HG03378 (cell line): ENCODE data around the gene GABBR2.

ENCODE experiments used
- ATAC-seq: cut with Tn5 transposase; IDR thresholded peaks from one replicate; pipeline ENCODE4 v1.9.1; 2021; ENCODE audit warnings: mild to moderate bottlenecking, moderate library complexity; ENCODE audit not compliant: unreplicated experiment

The GABBR2 gene

DNA sequence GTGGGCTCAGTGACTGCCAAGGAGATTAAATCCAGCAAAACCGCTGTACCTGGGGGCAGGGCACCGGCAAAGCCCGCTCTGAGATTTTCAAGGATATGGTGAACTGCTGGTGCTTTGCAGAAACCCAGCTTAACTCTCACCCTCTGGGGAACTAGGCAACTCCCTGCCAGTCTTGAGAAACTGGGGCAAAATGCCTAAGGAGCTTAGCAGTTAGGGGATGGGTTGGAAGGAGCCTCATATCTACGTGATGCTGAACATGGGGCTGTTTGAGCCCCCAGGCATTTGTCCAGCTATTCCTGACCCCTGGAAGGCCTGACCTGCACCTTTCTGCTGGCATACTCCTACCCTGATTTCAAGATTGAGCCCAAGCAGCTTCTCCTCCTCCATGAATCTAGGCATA lies 344.6 kb downstream of the GABBR2 start:
- no peak for ATAC-seq

DNA sequence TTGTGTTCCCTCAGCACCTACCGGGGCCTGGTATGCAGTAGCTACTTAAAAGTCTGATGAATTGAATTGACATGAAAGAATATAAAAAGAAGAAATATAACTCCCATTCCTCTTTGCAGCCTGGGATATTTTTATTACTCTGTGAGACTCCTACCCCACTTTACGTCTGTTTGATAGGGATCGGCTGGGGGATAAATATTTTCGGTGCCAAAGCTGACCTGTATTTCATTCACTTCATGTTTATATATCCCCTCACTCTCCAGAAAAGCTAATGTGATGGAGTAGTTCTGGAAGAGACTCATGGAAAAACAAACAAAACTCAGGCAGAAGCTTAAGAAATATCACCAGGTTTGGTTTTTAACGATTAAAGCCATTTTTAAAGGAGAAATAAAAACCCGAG lies 345.1 kb downstream of the GABBR2 start:
- ATAC-seq, result no peak

DNA sequence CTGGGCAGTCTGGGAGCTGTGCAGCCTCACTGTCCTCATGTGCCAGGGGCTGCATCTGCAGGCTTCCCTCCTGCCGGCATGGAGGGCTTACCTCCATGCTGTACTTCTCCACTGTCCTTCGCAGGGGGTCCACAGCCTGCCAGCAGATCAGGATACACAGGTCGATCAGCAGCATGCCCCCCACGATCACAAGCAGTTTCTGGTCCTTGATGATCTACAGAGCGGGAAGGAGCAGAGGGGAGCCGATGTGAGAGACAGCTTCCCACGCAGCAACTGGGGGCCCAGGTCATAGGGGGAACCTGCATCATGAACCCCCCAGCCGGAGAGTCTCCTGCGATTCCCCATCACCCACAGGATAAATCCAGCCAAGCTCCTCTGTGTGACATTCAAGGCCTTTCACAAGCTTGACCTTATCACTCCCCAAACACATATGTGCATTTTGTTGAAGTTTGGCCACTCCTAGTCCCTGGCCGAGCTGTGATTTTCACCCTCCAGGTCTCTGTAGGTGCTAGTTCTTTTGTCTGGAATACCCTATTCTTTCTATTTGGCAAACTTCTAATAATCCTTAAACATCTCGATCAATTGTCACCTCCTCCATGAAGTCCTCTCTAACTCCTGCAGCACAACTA lies 346.0 kb downstream of the GABBR2 start:
- ATAC-seq, result no peak

DNA sequence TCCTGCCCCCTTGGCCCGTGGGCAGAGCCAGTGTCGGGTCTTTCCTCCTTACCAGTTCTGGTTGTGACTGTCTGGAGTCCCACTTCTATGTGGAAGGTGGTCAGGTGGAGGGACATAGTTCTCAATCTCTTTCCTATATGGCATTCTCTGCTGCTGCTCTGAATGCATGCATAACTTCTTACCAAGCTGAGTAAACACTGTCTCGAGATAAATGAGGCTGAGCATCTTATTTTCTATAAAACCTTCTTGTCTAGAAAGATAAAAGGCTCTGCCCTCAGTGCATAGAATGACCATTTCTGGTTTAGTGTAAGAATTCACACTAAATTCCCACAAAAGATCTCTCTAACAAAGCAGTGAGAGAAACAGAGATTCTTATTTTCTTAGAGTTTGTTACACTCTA lies 347.1 kb downstream of the GABBR2 start:
- ATAC-seq, result no peak

DNA sequence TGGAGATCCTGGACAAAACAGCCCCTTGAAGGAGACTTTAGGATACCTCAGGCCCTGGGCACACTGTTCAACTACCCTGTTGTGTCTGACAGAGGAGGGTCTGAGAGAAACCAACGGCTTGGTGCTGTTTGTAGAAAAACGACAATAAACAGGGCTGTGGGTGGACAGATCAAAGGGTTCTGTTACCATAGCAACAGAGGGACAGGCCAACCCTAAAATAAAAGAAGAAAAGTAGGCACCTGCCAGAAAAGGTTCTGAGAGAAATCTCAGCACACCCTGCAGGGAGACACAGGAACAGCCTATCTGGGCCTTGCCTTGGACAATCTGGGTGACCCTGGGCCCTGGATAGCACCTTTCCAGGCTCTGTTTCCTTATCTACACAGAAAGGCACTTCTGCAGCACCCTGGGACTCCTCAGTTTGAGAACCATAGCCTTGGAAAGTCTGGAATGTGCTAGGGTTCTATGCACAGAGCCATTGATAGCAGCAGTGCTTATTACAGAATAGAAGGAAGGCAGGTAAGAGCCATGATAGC lies 348.5 kb downstream of the GABBR2 start:
- ATAC-seq, result no peak

DNA sequence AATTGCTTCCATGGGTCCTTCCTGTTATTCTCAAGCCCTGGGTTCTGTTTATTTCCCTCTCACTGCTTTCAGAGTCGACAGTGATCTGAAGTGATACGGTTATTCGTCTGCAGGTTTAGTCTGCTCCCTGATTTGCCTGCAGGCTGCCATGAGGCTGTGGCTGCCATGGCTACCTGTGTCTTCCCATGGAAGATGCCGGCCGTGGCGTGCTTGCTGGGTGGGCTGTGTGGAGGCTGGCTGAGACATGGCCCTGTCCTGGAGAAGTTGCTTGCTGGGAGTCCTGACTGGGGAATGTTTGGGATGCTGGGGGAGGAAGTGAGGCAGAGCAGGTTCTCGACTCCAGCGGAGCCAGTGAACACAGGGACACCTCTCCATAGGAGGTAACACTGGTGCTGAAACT lies 349.2 kb downstream of the GABBR2 start:
- ATAC-seq, result no peak

DNA sequence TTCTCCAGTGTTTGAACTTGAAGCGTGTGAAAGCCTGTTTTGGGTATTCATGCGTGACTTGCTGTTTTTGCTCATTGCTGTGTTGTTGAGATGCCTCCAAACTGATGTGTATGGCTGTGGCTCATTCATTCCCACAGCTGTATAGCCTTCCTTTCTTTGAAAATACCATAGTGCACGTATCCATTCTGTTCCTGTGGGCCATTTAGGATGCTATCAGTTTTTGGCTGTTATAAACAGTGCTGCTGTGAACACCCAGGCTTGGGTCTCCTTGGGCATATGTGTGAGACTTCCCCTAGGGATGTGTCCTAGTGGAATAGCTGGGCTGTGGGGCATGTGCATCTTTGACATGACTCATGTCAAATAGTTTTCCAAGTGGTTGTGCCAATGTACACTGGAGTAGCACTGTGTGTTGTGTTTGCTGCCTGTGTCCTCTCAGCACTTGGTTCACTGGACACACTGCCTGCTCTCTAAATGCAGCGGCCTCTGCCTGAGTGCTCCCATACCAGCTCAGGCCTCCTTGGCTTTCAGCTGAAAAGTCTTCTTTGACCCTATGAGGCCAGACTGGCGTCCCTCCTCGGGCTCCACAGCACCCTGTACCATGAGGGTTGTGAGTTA lies 350.7 kb downstream of the GABBR2 start:
- ATAC-seq, result no peak

DNA sequence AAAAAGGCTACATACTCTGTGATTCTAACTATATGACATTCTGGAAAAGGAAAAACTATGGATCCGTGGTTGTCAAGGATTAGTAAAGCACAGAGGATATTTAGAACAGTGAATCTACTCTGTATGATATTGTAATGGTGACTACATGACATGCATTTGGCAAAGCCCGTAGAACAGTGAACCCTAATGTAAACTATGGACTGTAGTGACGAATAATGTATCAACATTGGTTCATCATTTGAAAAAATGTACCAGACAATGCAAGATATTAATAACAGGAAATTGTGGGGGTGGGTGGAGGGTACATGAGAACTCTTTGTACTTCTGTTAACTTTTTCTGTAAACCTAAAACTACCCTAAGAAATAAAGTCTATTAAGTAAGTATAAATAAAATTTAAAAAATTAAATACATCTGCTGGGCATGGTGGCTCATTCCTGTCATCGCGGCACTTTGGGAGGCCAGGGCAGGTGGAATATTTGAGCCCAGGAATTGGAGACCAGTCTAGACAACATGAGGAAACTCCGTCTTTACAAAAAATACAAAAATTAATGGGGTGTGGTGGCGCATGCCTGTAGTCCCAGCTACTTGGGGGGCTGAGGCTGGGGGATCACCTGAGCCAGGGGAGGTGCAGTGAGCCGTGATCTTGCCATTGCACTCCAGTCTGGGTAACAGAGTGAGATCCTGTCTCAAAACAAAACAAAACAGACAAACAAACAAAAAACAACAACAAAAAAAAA lies 351.6 kb downstream of the GABBR2 start:
- ATAC-seq, result no peak

DNA sequence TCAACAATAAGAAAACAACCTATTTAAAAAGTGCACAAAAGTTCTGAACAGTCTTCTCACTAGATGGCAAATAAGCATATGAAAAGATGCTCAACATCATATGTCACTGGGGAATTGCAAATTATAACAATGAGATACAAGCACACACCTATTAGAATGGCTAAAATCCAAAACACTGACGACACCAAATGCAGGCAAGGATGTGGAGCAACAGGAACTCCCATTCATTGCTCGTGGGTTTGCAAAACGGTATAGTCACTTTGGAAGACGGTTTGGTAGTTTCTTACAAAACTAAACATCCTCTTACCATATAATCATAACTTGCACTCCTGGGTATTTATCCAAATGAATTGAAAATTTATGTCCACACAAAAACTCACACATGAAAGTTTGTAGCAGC lies 352.4 kb downstream of the GABBR2 start:
- no peak for ATAC-seq

DNA sequence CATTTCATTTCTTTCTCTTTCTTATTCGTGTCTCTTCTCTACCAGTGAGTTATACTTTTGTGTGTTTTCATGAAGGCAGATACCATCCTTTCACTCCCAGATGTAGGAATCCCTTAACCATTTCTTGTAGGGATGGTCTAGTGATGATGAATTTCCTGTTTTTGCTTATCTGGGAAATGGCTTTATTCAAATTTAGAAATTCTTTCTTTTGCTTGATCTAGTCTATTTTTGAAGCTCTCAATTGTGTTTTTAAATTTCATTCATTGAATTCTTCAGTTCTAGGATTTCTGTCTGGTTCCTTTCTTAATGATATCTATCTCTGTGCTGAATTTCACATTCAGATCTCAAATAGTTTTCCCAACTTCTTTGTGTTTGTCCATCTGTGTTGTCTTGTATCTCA lies 357.4 kb downstream of the GABBR2 start:
- no peak for ATAC-seq

DNA sequence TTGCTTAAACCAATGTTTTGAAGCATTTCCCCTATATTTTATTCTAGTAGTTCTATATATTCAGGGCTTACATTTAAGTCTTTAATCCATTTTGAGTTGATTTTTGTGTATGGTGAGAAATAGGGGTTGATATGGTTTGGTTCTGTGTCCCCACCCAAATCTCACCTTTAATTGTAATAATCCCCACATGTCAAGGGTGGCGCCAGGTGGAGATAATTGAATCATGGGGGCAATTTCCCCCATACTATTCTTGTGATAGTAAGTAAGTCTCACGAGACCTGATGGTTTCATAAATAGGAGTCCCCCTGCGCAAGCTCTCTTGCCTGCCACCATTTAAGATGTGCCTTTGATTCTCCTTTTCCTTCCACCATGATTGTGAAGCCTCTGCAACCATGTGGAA lies 361.1 kb downstream of the GABBR2 start:
- no peak for ATAC-seq

DNA sequence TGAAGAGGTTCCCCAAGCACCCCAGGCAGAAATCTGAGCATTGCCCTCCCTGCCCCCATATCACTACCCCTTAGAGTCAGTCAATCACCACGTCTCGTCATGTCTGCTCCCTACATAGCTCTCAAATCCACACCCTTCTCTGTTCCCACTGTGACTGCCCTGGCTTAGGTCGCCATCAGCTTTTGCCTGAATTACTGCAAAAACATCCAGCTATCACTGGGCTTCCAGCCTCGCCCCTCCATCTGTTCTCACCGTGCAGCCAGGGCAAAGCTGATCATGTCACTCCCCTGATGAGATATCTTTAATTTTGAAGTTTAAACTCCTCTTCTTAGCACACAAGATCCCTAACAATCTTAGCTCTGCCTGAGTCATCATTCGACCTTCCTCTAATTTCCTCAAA lies 363.7 kb downstream of the GABBR2 start:
- ATAC-seq, result no peak

DNA sequence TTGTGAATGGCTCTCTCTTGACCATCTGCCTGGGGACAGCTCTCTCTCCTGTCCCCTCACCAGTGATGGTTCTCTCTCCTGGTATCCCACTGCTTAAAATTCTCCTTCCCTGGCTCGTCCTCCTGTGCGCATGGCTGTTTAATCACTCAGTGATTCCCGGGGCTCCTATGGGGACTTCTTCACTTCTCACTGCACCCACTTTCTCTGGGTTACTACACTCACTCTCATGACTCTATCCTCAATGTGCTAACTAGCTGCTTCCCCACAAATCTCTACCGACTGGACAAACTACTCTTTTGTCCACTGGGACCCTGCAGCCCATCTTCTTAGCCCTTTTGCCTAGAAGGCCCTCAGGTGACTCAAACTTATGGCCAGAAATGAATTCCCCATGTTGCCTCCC lies 364.2 kb downstream of the GABBR2 start:
- ATAC-seq, result no peak

DNA sequence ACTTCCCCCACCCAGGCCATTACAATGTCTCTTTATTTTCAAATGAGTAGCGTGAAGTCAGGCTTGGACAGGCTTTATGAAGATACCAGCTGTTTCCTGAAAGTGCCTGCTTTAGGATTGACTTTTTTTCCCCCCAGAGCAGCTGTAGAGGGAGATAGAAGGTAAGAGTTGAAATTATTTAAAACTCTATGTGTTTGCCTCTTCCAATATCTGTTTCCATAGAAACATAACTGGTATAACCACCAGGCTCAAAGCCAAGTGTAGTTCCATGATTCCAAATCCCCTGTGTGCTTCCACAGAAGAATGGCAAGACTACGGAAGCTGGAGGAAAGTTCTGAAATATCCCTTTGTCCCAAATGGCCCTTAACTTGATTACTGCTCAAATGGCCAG lies 365.9 kb downstream of the GABBR2 start:
- ATAC-seq, result no peak

DNA sequence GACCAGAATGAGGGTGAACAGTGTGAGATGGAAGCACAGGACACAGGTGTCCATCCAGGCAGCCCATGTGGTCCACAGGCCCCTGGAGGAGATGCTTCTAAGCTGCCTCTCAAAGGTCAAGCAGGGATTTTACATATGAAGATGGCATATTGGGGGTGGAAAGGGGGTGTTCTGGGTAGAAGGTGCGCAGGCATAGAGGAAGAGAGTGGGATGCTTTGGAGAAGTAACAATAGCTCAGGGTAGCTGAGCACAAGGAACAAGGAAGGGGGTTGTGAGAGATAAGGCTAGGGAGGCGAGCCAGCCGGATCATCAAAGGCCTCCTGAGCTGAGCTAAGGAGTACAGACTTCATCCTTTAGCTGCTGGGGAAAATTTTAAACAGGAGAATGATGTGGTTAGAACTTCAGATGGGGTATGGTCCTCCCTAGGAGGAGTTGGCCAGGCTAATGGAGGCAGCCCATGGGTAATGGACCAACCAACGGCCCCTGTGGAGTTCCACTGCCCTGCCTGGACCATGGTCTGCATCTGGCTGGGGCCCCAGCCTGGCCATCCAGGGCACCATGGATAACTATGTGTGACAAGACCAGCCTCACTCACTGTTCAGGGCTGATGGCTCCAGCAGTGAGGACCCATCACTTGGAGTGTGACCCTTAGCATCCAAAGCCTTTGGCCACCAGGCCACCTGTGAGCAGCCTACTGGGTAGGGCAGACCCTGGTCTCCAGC lies 366.5 kb downstream of the GABBR2 start:
- no peak for ATAC-seq

DNA sequence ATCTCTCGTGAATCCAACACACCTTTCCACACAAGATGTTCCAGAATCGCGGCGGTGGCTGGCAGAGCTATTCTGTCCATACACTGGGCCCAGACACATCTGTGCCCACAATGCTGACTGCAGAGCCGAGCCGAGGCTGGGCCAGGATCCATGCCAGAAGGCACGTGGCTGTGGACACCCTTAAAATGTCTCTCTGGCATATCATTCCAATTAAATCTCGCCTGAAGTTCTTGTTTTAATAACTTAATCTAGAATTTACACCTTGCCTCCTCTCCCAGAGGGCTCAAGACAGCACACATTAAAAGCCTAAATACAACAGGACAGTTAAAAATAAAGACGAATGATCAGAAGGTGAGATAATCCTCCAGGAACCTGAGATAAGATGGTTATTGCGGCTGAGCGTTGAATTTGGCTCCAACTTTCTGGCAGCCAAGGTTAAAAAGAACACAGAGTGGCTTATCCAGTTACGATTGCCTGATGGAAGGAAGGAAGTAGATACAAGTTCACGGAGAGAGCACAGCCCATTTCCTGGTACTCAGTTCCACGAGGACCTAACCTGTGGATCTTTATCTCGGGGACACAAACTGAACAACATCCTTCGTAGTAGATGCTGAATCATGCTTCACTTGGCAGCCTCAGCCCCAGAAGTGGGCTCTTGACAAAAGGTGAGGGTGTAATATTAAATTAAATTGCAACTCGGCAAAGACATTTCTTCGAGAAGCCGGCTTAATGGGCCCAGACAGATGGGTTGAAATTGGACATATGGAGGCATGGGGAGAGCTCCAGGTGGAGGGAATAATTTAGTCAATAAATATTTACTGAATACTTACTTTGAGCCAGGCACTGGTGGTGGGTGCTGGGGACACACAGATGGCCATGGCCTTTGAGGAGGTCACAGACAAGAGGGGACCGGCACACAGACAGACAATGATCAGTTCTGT lies 367.3 kb downstream of the GABBR2 start:
- ATAC-seq, result no peak

DNA sequence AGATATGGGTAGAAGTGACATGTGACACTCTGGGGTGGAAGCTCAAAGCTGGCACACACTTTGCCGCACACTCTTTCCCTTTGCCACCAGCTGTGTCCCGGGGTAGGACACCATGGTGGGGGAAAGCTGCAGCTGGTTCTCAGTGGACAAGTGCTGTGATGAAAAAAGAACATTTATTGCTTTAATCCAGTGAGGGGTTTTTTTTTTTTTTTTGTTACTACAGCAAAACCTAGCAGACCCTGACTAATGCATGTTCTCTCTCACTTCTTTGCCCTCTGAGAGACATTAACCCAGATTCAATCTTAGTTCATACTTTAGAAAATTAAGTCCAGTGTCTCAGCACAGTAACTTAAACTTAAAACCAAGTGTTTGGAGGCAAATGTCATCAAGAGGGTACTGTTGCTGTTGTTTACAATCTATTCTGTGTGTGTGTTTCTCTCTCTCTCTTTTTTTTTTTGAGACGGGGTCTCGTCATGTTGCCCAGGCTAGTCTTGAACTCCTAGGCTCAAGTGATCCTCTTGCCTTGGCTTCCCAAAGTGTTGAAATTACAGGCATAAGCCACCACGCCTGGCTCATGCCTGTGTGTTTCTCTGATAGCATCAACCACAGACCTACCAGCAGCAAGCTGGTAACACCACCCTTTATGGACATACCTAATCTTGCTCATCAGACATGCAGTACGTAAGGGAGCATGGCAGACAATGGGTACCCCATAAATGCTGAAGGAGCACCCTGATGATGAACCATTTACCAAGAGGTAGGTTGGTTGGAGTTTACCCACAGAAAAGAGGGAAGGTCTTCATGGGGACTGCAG lies 368.5 kb downstream of the GABBR2 start:
- no peak for ATAC-seq

DNA sequence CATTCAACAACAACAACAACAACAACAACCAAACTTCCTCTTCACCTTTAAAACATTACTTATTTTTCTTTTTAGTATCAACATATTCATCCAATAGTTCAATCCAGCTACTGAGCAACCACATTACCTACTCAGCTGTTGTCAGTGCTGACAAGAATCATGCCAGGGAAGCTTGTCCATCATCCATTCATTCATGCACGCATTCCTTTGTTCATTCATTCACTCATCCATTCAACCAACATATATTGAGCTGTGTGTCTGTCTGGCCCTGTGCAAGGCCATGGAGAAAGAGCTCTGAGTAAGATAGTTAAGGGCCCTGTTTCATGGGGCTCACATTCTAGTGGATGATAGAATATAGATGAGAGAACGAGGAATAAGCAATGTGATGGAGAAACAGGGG lies 373.1 kb downstream of the GABBR2 start:
- ATAC-seq, result no peak

DNA sequence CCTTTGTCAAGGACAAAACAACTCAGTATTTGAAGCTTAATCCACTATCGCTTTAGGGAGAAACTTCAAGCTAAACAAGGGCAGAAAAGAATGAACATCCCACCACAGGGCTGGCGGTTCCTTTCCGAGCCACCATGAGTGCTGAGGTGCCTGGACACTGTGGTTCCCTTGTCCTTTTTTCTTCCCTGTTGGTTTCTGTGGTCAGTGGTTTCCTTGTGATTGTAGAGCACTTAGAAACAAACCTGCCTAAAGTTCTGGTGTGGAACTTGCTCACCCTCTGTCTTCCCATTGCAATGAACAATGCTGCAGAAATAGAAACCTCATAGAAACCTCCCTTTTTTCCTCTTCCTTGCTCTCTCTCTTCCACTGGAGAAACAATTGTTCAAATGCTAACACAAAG lies 373.9 kb downstream of the GABBR2 start:
- ATAC-seq, result no peak
